Duodenal mucosa (tissue), 2 donors: ENCODE results near the gene SCIMP.
"Not testable (repeated sequence)": the region's sequence is repeated elsewhere in the genome, so short reads cannot be mapped to it uniquely, and the experiment has no call there.

Experiments used
- H3K27ac ChIP-seq: one replicate; pipeline ENCODE4 v1.7.0; 2013; ENCODE audit warnings: low read depth, low read length
- H3K27me3 ChIP-seq, 2 donors: one replicate each; pipeline ENCODE4 v1.7.0; 2013; ENCODE audit warnings: low read length in 2 of 2, control low read depth in 1 of 2; ENCODE audit not compliant: insufficient read depth in 2 of 2, control insufficient read depth in 1 of 2
- H3K36me3 ChIP-seq, 2 donors: one replicate each; pipeline ENCODE4 v1.7.0; 2013; ENCODE audit warnings: low read length in 2 of 2, control low read depth in 1 of 2; ENCODE audit not compliant: insufficient read depth in 2 of 2, control insufficient read depth in 1 of 2
- H3K4me1 ChIP-seq, 2 donors: one replicate each; pipeline ENCODE4 v1.7.0; 2013; ENCODE audit warnings: low read length in 2 of 2, control low read depth in 1 of 2; ENCODE audit not compliant: insufficient read depth in 2 of 2, control insufficient read depth in 1 of 2
- H3K4me3 ChIP-seq, 2 donors: one replicate each; pipeline ENCODE4 v1.7.0; 2013; ENCODE audit warnings: low read length in 2 of 2, low read depth in 1 of 2
- H3K9ac ChIP-seq, 2 donors: one replicate each; pipeline ENCODE4 v1.7.0; 2013; ENCODE audit warnings: low read length in 2 of 2, low read depth in 1 of 2
- H3K9me3 ChIP-seq, 2 donors: one replicate each; pipeline ENCODE4 v1.7.0; 2013; ENCODE audit warnings: low read length in 2 of 2, control low read depth in 1 of 2; ENCODE audit not compliant: control insufficient read depth in 1 of 2

The SCIMP gene

GRCh38 chr17:5238333-5238732, 3.7 kb upstream of the SCIMP start:
- H3K4me1 ChIP-seq = peaks cover 10 to 14% of the 10 kb centered on the region in 2 donors
- H3K27me3 ChIP-seq = no peaks in the 10 kb centered on the region
- H3K27ac ChIP-seq = no peak overlapping the region

GRCh38 chr17:5237541-5238016, 2.9 kb upstream of the SCIMP start:
- Histone ChIP-seq H3K9ac (no peak overlapping the region), H3K36me3 (peaks cover 0 to 3% of the 10 kb centered on the region in 2 donors), H3K4me3 (no peak overlapping the region)

More at GRCh38 chr17:5238333-5238732, 3.7 kb upstream of the SCIMP start:
- peaks cover 0 to 4% of the 10 kb centered on the region in 2 donors for H3K9me3 ChIP-seq
- no peak overlapping the region for H3K4me3 ChIP-seq
- H3K36me3 ChIP-seq = peaks cover 0 to 3% of the 10 kb centered on the region in 2 donors
- no peak overlapping the region for H3K9ac ChIP-seq

GRCh38 chr17:5236938-5237540, 2.4 kb upstream of the SCIMP start:
- H3K27me3 ChIP-seq = no peaks in the 10 kb centered on the region
- H3K27ac ChIP-seq = no peak overlapping the region
- no peak overlapping the region for H3K4me3 ChIP-seq
- H3K4me1 ChIP-seq = peaks cover 4 to 11% of the 10 kb centered on the region in 2 donors
- peaks cover 0 to 4% of the 10 kb centered on the region in 2 donors for H3K9me3 ChIP-seq
- H3K36me3 ChIP-seq = peaks cover 0 to 3% of the 10 kb centered on the region in 2 donors
- H3K9ac ChIP-seq = no peak overlapping the region

More at GRCh38 chr17:5237541-5238016, 2.9 kb upstream of the SCIMP start:
- no peak overlapping the region for H3K27ac ChIP-seq
- H3K9me3 ChIP-seq = peaks cover 0 to 4% of the 10 kb centered on the region in 2 donors
- H3K27me3 ChIP-seq = no peaks in the 10 kb centered on the region
- H3K4me1 ChIP-seq = peaks cover 4 to 14% of the 10 kb centered on the region in 2 donors

- not testable (repeated sequence) for H3K4me1 ChIP-seq, H3K4me3 ChIP-seq, H3K27me3 ChIP-seq, H3K27ac ChIP-seq, H3K36me3 ChIP-seq, H3K9ac ChIP-seq, H3K9me3 ChIP-seq
Measured at GRCh38 chr17:5233492-5233891, 1.2 kb downstream of the SCIMP start.

GRCh38 chr17:5226940-5227878, 7.5 kb downstream of the SCIMP start:
- H3K27me3 ChIP-seq = no peaks in the 10 kb centered on the region
- H3K9me3 ChIP-seq = no peaks in the 10 kb centered on the region
- H3K27ac ChIP-seq = no peak overlapping the region
- H3K4me1 ChIP-seq = no peaks in the 10 kb centered on the region
- peaks cover 0 to 5% of the 10 kb centered on the region in 2 donors for H3K36me3 ChIP-seq
- H3K4me3 ChIP-seq = no peak overlapping the region
- H3K9ac ChIP-seq = no peak overlapping the region

- Histone ChIP-seq H3K27ac (no peak overlapping the region), H3K4me3 (no peak overlapping the region), H3K9me3 (no peaks in the 10 kb centered on the region), H3K27me3 (no peaks in the 10 kb centered on the region), H3K4me1 (peaks cover 0 to 7% of the 10 kb centered on the region in 2 donors), H3K36me3 (peaks cover 0 to 5% of the 10 kb centered on the region in 2 donors), H3K9ac (no peak overlapping the region)
Measured at GRCh38 chr17:5225668-5226457, 8.8 kb downstream of the SCIMP start.

GRCh38 chr17:5221912-5222311, 12.7 kb downstream of the SCIMP start:
- not testable (repeated sequence) for H3K9me3 ChIP-seq, H3K36me3 ChIP-seq, H3K27ac ChIP-seq, H3K27me3 ChIP-seq, H3K4me3 ChIP-seq, H3K9ac ChIP-seq, H3K4me1 ChIP-seq

GRCh38 chr17:5220074-5220473, 14.6 kb downstream of the SCIMP start:
- Histone ChIP-seq H3K36me3 (peaks cover 5% of the 10 kb centered on the region in 2 donors), H3K9ac (no peak overlapping the region), H3K27me3 (no peaks in the 10 kb centered on the region), H3K9me3 (no peaks in the 10 kb centered on the region), H3K27ac (no peak overlapping the region), H3K4me3 (no peak overlapping the region), H3K4me1 (peaks cover 0 to 7% of the 10 kb centered on the region in 2 donors)

GRCh38 chr17:5219536-5219935, 15.1 kb downstream of the SCIMP start:
- Histone ChIP-seq H3K9ac (no peak overlapping the region), H3K27me3 (no peaks in the 10 kb centered on the region), H3K36me3 (peaks cover 5% of the 10 kb centered on the region in 2 donors), H3K4me1 (peaks cover 0 to 7% of the 10 kb centered on the region in 2 donors), H3K9me3 (no peaks in the 10 kb centered on the region), H3K27ac (no peak overlapping the region), H3K4me3 (no peak overlapping the region)
